Pons (tissue), 1 donor: ENCODE measurements around the gene THEMIS.
"Not testable (repeated sequence)": the region's sequence is repeated elsewhere in the genome, so short reads cannot be mapped to it uniquely, and the experiment has no call there.

Experiments
- DNase-seq: peaks from one replicate; pipeline ENCODE4 v3.0.0-alpha.2; 2016; ENCODE audit warnings: low spot score

The THEMIS gene

GRCh38 chr6:127912914-127913313 lies 12.1 kb upstream of the THEMIS start:
- DNase-seq = no peak

- no peak for DNase-seq
Observed at GRCh38 chr6:127907960-127908640, 7.2 kb upstream of the THEMIS start.

GRCh38 chr6:127904160-127904559 lies 3.3 kb upstream of the THEMIS start:
- no peak for DNase-seq

GRCh38 chr6:127902933-127903332 lies 2.1 kb upstream of the THEMIS start:
- DNase-seq = no peak

DNA sequence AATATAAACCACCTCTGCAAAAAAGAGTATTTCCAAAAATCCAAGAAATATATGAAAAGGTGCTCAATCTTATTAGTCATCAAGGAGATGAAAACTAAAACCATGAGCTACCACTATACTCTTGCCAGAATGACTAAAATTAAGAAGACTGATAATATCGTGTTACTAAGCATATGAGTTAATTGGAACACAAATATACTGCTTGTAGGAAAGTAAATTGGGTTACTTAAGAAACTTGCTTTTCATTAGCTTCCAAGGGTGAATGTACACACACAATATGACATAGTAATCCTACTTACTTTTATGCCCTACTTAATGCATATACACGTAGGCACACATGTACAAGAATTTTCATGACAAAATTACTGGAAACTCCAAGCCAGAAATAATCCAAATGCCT lies 3.4 kb downstream of the THEMIS start:
- DNase-seq = no peak

DNA sequence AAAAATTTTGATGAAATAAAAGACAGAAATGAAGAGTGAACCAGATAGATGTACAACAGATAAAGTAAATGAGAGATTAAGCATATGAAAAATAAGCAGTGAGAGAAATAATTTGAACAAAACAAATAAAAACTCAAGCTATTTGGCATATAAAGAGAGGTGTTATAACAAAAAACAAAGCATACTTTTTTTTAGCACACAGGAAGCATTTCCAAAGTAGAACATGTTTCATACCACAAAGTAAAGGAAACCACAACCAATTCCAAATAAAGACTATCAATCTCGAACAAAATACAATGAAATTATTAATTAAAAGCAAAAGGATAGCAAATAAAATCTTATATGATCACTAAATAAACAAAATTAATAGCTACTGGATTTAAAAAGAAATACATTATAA lies 6.8 kb downstream of the THEMIS start:
- DNase-seq = no peak

- no peak for DNase-seq
Observed at GRCh38 chr6:127893541-127893940, 7.3 kb downstream of the THEMIS start.

DNA sequence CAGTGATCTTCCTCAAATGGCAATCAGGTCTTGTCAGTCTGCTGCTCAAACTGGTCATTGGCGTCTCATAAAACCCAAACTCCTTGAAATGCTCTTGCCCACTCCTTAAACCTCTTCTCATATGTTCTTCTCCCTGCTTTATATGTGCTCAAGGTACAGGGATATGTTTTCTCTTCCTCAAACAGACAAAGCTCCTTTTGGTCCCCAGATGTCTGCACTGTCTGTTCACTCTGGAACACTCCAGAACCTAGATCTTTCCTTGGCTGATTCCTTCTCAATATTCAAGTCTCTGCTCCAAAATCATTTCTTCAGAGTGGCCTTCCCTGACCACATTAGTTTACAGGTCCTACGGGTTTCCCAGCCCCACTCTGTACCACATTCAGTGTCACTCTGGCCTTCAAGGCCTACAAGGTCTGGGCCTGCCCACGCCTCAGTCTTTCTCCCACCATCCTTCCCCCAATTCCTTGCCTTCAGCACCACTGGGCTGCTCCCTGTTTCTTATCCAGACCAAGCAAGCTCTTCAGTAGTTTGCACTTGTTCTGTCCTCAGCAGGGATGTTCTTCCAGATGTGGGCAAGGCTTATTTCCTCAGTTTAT lies 9.0 kb downstream of the THEMIS start:
- no peak for DNase-seq

- no peak for DNase-seq
Observed at GRCh38 chr6:127886603-127887002, 14.3 kb downstream of the THEMIS start.

- no peak for DNase-seq
Observed at GRCh38 chr6:127884134-127884533, 16.7 kb downstream of the THEMIS start.

- DNase-seq = not testable (repeated sequence)
Observed at GRCh38 chr6:127881949-127882348, 18.9 kb downstream of the THEMIS start.

DNA sequence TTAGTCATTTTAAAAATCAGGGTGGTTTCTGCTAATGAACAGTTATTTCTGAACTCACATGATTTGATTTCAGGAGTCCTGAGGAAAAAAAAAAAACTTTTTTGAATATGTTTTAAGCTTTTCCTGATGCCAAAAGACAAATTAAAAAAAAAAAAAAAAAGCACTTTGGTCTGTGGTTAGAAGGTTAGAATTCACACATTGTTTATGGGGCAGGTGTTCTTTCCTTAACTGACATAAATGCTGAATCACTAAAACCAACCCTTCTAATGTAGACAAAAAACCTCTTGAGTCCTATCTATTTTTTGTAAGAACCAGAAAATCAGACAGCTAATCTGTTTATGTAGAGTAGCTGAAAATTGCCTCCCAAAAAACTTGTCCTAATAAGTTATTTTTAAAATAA lies 20.4 kb downstream of the THEMIS start:
- DNase-seq = no peak

- DNase-seq = peak; percentile 28
Observed at GRCh38 chr6:127879685-127880084, 21.2 kb downstream of the THEMIS start.

DNA sequence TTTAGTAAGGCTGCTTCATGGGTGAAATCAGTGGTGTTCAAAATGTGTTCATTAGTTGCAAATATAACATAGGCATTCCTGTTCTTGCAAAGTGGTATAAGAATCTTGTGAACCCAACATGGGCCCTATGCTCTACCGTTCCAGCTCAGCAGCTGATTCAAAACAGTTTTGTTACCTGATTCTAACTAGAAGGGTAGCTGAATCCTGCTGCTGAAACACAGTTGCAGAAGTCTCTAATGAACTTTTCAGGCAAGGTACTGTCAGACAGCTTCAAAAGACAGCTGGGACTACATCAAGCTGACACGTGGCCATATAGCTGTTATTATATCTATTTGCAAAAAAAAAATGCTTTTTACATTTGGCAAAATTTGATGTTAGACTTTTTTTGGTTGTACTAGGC lies 22.7 kb downstream of the THEMIS start:
- no peak for DNase-seq

GRCh38 chr6:127877231-127877630 lies 23.6 kb downstream of the THEMIS start:
- no peak for DNase-seq

- DNase-seq = peak; percentile 94
Observed at GRCh38 chr6:127869772-127870404, 31.0 kb downstream of the THEMIS start.

GRCh38 chr6:127869183-127869582 lies 31.7 kb downstream of the THEMIS start:
- DNase-seq = no peak

- DNase-seq = no peak
Observed at GRCh38 chr6:127868338-127868737, 32.5 kb downstream of the THEMIS start.

- no peak for DNase-seq
Observed at GRCh38 chr6:127866766-127867165, 34.1 kb downstream of the THEMIS start.

DNA sequence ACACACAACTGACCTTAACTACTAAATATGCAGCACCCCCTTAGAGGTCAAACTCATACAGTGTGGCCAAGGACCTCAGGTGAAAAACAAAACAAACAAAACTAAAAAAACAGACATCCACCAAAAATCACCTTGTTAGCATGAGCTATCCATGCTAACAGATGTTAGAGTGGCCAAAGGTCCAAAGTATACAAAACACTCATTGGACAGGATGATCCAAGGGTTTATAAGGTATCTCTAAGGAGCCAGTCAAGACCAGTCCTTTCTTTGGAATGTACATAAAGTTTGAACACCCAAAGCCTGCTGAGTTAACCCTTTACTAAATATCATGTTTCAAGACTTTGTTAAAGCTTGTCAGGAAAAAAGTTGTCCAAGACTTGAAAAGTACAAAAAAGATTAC lies 35.8 kb downstream of the THEMIS start:
- DNase-seq = no peak

GRCh38 chr6:127864701-127865100 lies 36.2 kb downstream of the THEMIS start:
- DNase-seq = no peak

GRCh38 chr6:127860723-127861122 lies 40.1 kb downstream of the THEMIS start:
- no peak for DNase-seq

- DNase-seq = no peak
Observed at GRCh38 chr6:127859956-127860355, 40.9 kb downstream of the THEMIS start.
